GM20431 (cell line): ENCODE measurements around the gene PCSK2.

ENCODE experiments used
- in situ Hi-C: fragments of 300-500 bp; cut with MseI, MboI; formaldehyde crosslinking; loops from one replicate; pipeline ENCODE4 v1.15.0; 2020; ENCODE audit warnings: low sequenced_read_pairs; ENCODE audit not compliant: unreplicated experiment

The PCSK2 gene

DNA sequence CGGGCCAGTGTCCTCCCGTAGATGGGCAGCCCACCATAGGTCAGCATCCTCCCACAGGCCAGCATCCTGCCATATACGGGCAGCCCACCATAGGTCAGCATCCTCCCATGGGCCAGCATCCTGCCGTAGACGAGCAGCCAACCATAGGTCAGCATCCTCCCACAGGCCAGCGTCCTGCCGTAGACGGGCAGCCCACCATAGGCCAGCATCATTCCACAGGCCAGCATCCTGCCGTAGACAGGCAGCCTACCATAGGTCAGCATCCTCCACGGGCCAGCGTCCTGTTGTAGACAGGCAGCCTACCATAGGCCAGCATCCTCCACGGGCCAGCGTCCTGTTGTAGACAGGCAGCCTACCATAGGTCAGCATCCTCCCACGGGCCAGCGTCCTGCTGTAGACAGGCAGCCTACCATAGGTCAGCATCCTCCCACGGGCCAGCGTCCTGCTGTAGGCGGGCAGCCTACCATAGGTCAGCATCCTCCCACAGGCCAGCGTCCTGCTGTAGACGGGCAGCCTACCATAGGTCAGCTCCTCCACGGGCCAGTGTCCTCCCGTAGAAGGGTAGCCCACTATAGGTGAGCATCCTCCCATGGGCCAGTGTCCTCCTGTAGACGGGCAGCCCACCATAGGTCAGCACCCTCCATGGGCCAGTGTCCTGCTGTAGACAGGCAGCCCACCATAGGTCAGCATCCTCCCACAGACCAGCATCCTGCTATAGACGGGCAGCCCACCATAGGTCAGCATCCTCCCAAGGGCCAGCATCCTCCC lies 241.4 kb downstream of the PCSK2 start:
- in situ Hi-C loops = no loop called here

DNA sequence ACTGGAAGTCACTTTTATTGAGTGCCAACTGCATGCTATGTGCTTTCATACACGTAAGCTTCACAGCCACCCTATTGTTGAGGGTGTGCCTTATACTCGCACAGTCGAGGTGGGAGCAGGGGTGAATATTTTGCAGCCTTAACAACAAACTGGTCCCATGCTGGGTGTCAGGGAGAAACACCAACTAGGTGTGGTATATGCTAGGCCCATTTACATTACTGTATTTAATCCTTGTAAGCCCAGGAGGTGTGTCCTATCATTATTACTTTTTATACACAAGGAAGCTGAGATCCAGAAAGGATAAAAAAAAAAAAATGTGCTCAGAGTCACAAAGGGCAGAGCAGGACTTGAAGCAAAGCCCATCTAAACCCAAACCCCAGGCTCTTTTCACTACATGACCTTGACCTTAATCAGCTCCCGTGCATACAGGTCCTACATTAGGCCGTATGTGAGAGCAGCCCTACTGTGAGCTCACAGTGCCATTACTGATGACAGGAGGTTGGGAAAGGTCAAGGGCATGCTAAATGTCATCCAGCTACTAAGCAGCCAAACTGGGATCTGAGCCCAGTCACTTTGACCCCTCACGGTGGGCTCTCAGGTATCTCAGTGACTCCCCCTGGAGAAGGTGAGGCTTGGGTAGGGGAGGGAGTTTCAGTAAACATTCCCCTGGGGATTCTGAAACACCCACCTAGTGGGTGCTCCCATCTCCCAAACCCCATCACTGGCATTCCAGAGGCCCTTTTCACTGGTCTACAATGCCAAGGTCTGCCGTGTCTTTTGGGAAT lies 242.6 kb downstream of the PCSK2 start:
- in situ Hi-C loops = no loop called here

DNA sequence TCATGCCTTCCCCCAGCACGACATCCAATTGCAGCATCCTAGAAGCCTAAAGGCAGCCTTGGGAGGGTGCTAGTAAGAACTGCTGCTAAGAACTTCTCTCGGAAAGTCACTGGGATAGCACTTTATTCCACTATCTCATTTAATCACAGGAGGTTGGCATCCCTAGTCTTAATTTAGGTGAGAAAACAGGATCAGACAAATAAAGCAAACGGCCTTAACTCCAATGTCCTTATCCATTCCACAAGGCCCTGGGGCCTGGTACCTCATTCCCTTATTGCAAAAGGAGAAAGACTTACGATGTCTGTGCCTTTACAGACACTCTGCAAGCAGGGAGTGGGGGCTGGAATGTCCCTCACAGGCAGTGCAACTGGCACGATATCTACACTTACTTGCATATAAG lies 243.7 kb downstream of the PCSK2 start:
- in situ Hi-C loops = no loop called here

DNA sequence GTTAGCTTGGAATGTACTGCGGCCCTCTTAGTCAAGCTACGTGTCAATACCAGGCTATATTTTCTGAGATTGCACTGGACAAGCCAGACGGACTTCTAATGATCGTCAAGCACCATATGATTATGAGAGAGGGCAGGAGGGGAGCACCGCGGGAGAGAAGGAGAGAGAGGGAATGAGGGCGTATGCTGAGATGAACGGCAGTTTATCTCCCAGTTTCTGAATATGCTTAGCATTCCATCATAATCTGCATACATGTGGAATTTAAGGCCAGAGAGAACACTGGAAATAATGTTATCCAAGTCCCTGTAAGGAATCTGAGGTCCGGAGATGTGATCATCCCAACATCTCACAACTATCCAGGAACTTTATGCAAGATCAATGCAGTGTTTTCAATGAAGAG lies 244.1 kb downstream of the PCSK2 start:
- in situ Hi-C loops = no loop called here

DNA sequence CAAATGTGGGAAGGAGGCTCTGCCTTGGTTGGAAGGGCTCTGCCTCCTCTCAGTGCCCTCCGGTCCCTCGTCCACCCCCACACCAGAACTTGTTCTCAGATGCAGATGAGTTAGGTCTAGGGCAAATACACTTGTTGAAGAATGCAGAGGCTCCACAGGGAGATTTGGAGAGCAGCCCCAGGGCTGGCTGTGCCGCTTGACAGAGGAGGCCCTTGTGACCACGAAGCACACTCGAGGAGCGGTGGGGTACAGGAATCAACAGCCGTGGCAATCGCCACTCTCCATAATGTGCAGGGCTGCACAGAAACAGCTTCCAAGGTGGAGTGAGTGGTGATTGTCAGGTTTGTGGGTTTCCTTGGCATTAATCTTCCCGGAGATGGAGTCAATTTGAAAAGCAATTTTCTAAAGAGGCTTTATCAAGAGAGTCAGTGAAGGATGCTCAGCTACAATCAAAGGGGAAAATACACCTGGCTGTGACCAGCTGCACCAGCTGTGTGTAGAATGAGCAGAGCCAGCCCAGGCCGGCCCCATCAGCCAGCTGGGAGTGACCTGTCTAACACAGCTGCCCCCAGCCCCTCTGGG lies 244.9 kb downstream of the PCSK2 start:
- in situ Hi-C loops = no loop called here

DNA sequence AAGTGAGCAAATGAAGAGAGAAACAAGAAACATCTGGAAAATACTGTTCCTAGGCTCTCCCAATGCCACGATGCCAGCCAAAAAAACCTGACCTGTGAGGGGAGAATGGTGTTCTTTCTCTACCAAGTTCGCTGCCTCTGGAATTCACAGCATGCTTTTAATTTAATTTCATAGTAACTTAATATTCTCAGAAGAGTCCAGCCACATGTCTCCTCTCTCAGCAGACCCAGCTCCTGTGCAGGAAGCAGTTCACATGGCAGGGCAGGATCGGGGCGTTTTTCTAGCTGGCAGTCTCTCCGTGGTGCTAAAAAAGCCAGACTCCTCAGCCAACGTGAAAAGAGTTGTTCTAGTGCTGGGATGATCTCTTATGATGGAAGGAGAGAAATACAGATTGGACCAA lies 246.8 kb downstream of the PCSK2 start:
- in situ Hi-C loops = no loop called here

DNA sequence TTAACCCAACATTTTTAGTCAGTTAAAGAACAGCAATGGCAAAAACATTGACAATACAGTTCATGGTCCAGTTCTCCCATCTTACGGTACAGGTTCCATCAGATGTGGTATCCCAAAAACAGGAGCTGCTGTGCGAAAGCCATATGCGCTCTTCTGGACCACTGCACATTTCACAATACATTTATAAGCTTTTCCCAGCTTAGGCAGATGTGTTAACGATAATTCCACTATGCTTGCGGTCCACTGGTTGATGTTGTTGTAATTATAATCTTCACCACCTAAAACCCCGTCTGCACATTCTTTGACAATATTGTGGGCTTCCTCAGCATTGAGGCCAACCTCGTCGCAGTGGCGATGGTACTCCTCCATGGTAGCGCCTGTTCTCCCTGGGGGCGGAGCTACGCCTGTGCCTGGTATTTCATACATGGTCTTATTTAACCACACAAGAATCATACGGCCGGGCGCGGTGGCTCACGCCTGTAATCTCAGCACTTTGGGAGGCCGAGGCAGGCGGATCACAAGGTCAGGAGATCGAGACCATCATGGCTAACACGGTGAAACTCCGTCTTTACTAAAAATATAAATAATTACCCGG lies 252.3 kb downstream of the PCSK2 start:
- in situ Hi-C loops = no loop called here

DNA sequence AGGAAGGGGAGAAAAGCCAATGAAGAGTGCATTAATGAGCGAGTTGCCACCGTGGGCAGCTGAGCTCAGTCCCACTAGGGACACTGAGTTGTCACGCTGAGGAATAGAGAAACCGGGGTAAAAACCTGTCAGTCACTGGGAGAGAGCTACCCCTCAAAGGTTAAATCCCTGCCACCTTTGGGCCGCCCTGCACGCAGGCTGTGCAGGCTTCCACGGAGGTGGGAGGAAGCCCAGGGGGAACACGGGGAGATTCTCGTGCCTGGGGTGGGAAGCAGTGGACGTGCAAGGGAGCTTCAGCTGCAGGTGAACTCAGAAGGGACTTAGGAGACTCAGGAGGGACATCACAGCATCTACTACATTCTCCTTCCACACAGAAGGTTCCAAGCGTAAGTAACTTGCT lies 253.9 kb downstream of the PCSK2 start:
- in situ Hi-C loops = no loop called here

DNA sequence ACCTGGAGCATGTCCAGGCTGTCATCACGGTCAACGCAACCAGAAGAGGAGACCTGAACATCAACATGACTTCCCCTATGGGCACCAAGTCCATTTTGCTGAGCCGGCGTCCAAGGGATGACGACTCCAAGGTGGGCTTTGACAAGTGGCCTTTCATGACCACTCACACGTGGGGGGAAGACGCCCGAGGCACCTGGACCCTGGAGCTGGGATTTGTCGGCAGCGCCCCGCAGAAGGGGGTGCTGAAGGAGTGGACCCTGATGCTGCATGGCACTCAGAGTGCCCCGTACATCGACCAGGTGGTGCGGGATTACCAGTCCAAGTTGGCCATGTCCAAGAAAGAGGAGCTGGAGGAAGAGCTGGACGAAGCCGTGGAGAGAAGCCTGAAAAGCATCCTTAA lies 254.8 kb downstream of the PCSK2 start:
- in situ Hi-C loops = no loop called here

DNA sequence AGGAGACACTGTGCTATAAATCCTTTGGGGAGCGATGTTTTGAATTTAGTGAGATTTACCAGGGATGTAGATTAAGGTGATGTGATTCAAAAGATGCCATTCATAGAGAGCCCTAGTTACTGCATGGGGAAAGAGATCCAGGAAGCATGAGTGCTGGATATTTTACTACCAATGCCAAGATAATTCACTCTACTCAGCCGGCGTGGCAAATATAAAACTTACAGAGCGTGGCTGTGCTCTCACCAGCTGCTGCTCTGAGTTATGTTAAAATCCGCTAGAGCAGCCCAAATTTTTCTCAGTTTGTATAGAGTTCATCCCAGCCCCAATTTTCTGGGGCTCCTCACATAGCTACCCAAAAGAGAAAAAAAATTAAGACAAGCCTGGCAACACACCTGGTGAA lies 255.7 kb downstream of the PCSK2 start:
- in situ Hi-C loops = no loop called here

DNA sequence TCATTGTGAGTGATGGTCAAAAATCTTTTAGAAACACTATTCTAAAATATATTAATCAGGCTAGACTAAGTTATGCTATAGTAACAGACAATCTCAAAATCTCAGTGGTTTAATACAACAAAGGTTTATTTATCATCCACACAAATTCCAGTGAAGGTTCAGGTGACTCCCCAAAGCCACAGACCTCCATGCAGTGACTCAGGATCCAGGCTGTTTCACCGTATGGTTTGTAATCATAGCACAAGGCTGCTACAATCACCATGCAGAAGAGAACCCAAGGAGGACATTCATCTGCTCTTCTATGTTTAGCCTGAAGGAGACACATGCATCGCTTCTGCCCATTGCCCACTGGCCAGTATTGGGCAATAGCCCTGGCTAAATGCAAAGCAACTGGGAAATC lies 258.2 kb downstream of the PCSK2 start:
- in situ Hi-C loops = no loop called here

DNA sequence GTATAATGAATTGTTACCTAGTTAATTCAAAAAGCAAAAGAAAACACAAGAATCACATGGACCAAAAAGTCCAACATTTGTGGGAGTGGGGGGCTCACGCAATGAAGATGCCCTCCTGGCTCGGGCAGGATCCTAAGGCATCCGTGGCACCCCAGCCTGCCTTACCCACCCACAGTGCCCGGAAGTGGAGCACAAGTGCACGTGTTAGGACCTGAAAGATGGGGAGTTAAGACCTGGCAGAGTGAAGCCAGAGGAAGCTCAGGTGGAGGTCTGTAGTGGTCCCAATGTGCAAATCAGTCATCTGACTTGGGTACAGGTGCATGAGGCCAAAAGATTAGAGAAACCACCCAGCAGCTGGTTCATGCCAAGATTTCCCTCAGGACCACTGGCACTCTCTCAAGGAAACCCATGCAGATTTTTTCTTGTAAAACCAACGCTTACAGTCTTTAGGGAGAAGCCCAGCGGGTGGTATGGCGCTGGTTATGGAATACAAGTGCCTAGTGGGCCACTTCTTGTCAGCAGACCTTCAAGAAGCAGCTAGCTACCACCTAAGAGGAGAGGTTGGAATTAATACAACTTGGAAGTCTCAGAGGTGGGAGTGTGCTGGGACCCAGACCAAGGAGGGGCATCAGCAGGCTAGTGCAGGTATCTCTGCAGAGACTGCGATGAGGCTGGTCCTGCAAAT lies 262.2 kb downstream of the PCSK2 start:
- in situ Hi-C loops = no loop called here

DNA sequence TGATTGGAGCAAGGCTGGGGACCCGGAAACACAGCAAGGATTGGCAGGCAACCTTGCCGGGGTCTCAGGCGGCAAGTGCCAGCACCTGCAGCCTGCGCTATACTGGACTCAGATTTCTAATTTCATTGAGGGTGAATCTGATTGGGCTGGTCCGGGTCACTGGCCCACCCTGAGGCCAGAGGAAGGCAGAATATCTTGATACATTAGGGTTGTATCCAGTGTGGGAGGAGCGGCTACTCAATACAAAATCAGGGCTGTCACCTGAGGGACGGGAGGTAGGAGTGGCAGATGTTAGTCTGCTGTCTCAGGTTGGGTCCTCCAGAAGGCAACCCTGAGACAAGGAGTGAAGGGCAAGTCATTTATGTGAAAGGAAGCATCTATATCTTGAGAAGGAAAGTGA lies 263.7 kb downstream of the PCSK2 start:
- in situ Hi-C loops = no loop called here

DNA sequence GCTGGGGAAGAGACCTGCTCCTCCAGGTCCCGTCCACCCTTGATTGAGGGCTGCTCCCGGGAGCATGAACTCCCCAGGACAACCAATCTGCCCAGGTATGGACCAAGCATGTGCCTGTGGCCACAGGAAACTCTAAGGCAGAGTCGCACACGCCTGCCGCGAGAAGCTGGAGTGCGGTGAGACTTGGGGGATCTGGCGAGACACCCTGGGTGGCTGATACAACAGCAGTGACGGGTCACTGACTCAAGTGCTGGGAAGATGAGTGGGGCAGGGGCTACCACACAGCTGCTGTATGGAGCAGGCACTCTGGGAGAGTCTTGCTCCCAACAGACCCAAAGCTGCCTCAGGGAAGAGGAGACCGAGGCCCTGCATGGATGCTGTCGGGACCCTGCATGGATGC lies 264.2 kb downstream of the PCSK2 start:
- in situ Hi-C loops = no loop called here

DNA sequence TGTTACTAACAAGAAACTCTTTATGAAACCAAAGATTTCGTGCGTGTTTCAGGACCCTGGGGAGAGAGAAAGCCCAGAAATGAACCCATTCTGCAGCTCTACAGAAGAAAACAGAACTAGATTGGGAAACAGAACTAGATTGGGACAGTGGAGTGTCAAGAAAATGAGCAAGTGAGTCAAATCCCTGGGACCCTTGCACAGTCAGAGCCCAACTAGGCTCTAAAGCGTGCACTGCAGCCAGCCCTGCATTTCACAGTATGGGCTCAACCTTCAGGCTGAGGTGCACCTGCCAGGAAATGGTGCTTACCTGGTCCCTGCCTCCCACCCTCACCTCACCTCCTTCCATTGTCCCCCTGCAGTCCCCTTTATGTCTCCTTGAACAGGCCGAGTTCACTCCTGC lies 264.6 kb downstream of the PCSK2 start:
- in situ Hi-C loops = no loop called here

DNA sequence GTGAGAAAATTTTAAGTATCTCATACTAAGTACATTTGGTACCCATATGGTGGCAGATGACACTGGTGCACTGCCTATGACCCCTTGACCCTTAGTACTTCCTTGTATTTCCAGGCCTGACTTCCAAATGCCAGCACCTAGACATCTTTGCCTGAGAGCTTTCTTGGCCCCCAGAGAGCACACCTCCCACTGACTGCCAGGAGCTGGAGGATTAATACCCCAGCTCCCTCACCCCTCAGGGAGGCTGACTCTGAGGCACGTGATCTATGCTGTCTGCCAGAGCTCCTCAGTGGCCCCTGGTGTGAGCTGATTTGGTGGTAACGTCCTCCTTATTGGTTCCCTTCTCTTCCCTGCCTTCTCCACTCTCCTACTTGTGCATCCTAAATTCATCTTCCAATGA lies 266.3 kb downstream of the PCSK2 start:
- in situ Hi-C loops = no loop called here

DNA sequence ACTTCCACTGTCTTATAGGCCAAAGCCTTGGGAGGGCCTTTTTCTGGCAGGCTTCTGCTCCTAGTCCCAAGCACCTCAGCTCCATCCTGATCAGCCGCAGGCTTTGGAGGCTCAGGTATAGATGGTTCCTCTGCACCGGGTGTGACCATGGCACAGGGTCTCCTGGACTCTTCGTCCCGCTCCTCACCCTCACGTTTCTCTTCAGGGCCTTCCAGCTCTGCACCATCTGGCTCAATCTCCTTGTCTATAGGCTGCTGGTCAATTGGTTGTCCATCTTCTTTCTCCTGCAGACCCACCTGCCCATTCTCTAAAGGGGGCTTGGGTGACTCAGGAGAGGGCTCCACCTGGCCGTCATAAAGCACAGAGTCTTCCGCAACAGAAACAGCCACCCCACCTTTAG lies 267.4 kb downstream of the PCSK2 start:
- in situ Hi-C loops = no loop called here

DNA sequence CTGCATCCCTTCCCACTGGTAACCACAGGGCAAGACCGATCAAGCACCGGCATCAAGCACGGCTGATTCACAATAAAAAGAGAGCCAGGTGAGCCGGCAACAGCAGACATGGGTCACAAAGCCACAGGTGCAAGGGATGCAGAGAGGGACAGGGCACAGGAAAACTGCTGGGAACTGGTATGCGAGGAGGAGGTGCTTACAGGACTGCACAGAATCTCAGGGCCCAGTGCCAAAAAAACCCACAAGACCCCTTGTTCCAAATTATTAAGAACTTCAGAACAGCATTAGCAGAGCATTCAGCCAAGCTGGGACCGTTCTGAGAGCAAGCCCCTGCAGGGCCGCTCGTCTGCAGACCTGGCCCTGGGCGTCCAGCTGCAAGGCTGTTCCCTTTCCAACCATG lies 269.0 kb downstream of the PCSK2 start:
- in situ Hi-C loops = no loop called here

DNA sequence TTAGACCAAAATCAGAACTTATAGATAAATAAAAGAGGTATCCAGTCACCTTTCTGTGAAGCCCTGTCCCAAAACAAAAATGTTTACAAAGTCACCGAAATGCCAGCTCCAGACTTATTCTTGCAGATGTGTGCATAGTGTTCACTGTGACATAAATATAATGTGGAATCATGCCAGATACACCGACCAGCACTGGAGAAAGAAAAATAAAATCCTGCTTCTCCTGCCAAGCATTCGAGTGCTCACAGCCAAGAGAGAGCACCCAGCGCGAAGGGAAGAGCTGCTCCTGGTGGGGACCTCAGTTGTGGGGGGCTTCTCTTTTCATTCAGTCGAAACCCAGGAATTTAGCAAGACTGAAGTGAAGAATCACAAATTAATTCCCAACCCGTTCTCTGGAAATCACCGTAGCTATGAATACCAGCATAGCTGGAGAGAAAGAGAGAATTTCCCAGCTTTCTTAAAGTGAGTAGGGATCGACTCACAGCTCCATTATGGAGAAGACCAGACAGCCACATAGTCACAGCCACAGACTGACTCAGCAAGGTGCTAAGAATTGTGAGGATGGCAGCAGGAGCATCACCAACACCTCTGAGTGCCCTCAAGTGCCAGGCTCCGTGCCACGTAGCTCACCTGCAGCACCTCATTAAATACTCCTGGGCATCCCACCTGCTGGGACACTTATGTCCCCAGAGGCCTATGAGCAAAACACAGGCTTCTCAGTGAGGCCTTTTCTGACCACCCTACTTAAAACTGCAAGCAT lies 271.2 kb downstream of the PCSK2 start:
- in situ Hi-C loops = no loop called here

DNA sequence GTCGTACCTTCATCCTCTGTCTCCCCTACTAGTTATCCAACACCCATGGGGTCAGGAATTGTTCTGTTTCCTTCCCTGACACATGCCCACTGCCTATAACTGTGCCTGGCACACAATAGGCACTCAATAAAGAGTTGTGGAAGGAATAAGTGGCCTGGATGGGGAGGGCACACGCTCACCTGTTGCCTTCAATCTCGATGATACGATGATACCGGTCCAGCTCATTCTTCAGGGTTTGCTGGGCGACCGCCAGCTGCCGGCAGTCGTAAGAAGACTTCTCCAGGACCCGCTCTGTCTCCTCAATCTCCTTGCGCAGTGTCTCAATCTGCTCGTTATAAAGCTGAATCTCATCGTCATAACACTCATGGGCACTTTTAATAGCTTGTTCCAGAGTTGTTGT lies 271.8 kb downstream of the PCSK2 start:
- in situ Hi-C loops = no loop called here
